CD4-positive, alpha-beta memory T cell (primary cell): Measurements from ENCODE around the gene SIGLEC6. TPM values are rescaled to one million over a fixed set of nuclear protein-coding genes. Genes with fewer than 3 reads are reported as not detected.

Experiments
- CTCF ChIA-PET: fragments of 350-600 bp; sonication (Branson Sonifier 250); formaldehyde crosslinking; loops from one replicate; lab custom pipeline; 2021; ENCODE audit warnings: inconsistent platforms; ENCODE audit not compliant: partially characterized antibody; lab: Charles Lee
- POLR2A ChIA-PET: fragments of 350-600 bp; sonication (Branson Sonifier 250); formaldehyde crosslinking; loops from one replicate; lab custom pipeline; 2021; ENCODE audit not compliant: partially characterized antibody; lab: Charles Lee
- DNase-seq, 5 donors: peaks; one replicate each; pipeline versions ENCODE4 v3.0.0 to v3.0.0-alpha.2; 2020 to 2022; ENCODE audit warnings: mixed read lengths in 1 of 5
- H3K27ac ChIP-seq: one replicate; pipeline ENCODE4 v1.7.0; 2013; ENCODE audit warnings: low read depth, low read length
- H3K27me3 ChIP-seq: 2 replicates; pipeline ENCODE4 v1.7.0; 2013; ENCODE audit warnings: mild to moderate bottlenecking, low read length, moderate library complexity; ENCODE audit not compliant: insufficient read depth
- H3K36me3 ChIP-seq: 2 replicates; pipeline ENCODE4 v1.7.0; 2013; ENCODE audit warnings: mild to moderate bottlenecking, low read length, moderate library complexity; ENCODE audit not compliant: insufficient read depth
- H3K4me1 ChIP-seq: 2 replicates; pipeline ENCODE4 v1.7.0; 2013; ENCODE audit warnings: mild to moderate bottlenecking, low read length, moderate library complexity; ENCODE audit not compliant: insufficient read depth
- H3K4me3 ChIP-seq, 2 donors: one replicate each; pipeline ENCODE4 v1.7.0; 2013; ENCODE audit warnings: low read length in 2 of 2, mild to moderate bottlenecking in 1 of 2
- H3K9me3 ChIP-seq, 2 donors: one replicate each; pipeline ENCODE4 v1.7.0; 2013; ENCODE audit warnings: low read length in 2 of 2, control low read depth in 1 of 2; ENCODE audit not compliant: control insufficient read depth in 1 of 2
- H3K27ac Mint-ChIP-seq, 7 donors: one replicate each; pipeline ENCODE4 v1.8.0; 2020 to 2021; ENCODE audit warnings: mixed read lengths in 7 of 7, mild to moderate bottlenecking in 6 of 7, inconsistent platforms in 3 of 7, moderate library complexity in 3 of 7
- H3K27me3 Mint-ChIP-seq, 2 donors: one replicate each; pipeline ENCODE4 v1.8.0; 2020 to 2021; ENCODE audit warnings: mixed read lengths in 2 of 2
- H3K36me3 Mint-ChIP-seq, 2 donors: one replicate each; pipeline ENCODE4 v1.8.0; 2020 to 2021; ENCODE audit warnings: mixed read lengths in 2 of 2, inconsistent platforms in 1 of 2, mild to moderate bottlenecking in 1 of 2
- H3K4me1 Mint-ChIP-seq, 4 donors: one replicate each; pipeline ENCODE4 v1.8.0; 2020 to 2021; ENCODE audit warnings: mixed read lengths in 4 of 4, mild to moderate bottlenecking in 1 of 4
- H3K4me3 Mint-ChIP-seq, 8 donors: one replicate each; pipeline ENCODE4 v1.8.0; 2020 to 2021; ENCODE audit warnings: mixed read lengths in 8 of 8, mild to moderate bottlenecking in 7 of 8, moderate library complexity in 6 of 8, inconsistent platforms in 3 of 8
- H3K9me3 Mint-ChIP-seq, 8 donors: one replicate each; pipeline ENCODE4 v1.8.0; 2020 to 2021; ENCODE audit warnings: mixed read lengths in 8 of 8, mild to moderate bottlenecking in 5 of 8, inconsistent platforms in 3 of 8, moderate library complexity in 1 of 8
- intact Hi-C: fragments of 100-400 bp; cut with micrococcal nuclease; formaldehyde crosslinking; loops from one replicate; pipeline ENCODE4 v1.15.1; 2023
- polyA plus RNA-seq, 2 donors: library from polyadenylated mRNA; unstranded; fragments of 300-500 nt; fragmentation: Illumina TruSeq; gene quantifications; one replicate each; pipeline ENCODE4 v1.2.3, GENCODE V29; 2021
- total RNA-seq, 2 experiments: library from RNA; stranded (reverse); gene quantifications; one replicate each; pipeline ENCODE4 v1.2.3, GENCODE V29; 2021

The SIGLEC6 gene
- total RNA-seq (not detected), polyA plus RNA-seq (under 1 TPM in 1 of 2 donors, not detected in 1; 0.10 TPM)

DNA sequence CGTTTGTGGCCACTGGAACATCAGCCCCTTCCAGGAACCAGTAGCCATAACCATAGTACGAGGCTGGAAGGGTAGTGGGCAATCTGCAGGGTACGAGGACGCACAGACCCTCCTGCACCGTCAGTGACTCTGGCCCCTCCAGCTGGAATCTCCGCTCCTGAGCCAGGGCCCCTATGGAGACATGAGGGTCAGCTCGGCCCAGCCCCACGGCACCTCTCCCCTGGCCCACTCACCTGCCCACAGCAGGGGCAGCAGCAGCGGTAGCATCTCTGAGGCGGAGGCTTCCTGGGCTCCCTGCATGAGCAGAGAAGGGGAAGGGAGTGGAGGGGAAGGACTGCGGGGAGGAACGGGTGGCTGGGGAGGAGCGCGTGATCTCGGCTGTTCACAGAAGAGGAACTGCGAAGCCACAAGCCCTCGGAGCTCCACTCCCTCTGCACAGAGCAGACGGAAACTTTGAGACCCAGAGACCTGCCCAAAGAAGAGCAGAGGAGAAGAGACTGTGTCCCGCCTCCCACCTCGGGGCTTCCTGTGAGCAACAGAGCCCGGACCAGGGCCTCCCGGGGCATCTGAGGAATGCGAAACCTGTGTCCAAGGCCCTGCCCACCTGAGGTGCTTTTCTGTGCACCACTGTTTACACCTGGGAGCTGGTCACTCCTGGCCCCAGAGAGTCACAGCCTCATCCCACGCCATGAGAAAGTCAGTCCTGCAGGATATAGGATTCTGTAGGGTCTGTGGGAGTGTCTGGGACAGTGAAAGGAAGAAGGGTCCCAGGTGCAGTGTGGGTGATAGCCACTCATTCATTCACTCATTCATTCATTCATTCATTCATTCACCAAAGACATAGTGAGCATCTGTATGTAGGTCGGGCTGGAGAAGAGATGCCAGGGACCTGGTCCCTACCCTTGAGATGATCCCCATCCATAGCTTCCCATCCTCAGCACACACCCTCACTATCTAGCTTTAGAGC is at the start of gene SIGLEC6:
Gene SIGLEC6 (minus strand): TSS at position 322 of the 967 bp plus-strand sequence. CDS start 22 bp downstream, at position 300.
- Mint-ChIP-seq H3K27ac (no peak within 1 kb of the TSS), H3K36me3 (no peaks in the 10 kb centered on the region), H3K27me3 (peaks cover 24 to 49% of the 10 kb centered on the region in 2 donors), H3K4me3 (no peak within 1 kb of the TSS), H3K4me1 (no peaks in the 10 kb centered on the region), H3K9me3 (peaks cover 0 to 24% (median 3%) of the 10 kb centered on the region in 8 donors)
- H3K9me3 ChIP-seq = no peaks in the 10 kb centered on the region
- intact Hi-C loops = no loop called here
- H3K4me3 ChIP-seq = no peak within 1 kb of the TSS
- no peak within 1 kb of the TSS for H3K27ac ChIP-seq
- H3K4me1 ChIP-seq = no peaks in the 10 kb centered on the region
- H3K36me3 ChIP-seq = no peaks in the 10 kb centered on the region
- CTCF ChIA-PET = no interaction called here
- no peak for DNase-seq
- H3K27me3 ChIP-seq = peaks cover 3% of the 10 kb centered on the region
- POLR2A ChIA-PET = no interaction called here

DNA sequence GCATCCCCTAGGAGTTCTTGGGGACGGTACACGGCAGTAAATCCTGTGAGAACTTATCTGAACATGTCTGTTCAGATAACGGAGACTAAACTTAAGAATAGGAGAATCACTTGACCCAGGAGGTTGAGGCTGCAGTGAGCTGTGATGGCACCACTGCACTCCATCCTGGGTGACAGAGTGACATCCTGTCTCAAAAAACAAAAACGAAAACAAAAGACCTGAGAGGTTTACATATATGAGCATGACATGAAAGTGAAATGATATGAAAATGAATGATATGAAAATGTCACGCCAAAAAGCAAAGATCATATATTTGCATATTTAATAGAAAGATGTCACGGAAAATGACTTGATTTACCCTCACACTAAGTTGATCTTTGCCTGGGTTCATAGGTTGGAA is 45.4 kb upstream of the SIGLEC6 start:
- intact Hi-C loops = no loop called here
- Histone ChIP-seq H3K9me3 (no peaks in the 10 kb centered on the region), H3K27ac (no peak overlapping the region), H3K36me3 (peaks cover 18% of the 10 kb centered on the region), H3K4me3 (no peak overlapping the region), H3K4me1 (peaks cover 7% of the 10 kb centered on the region), H3K27me3 (no peaks in the 10 kb centered on the region)
- ChIA-PET CTCF (no interaction called here), POLR2A (no interaction called here)
- Mint-ChIP-seq H3K36me3 (peaks cover 54 to 65% of the 10 kb centered on the region in 2 donors), H3K4me3 (no peak overlapping the region), H3K27me3 (no peaks in the 10 kb centered on the region), H3K4me1 (peaks cover 8 to 20% (median 13%) of the 10 kb centered on the region in 4 donors), H3K9me3 (peaks cover 0 to 15% (median 3%) of the 10 kb centered on the region in 8 donors), H3K27ac (no peak overlapping the region)
- DNase-seq = no peak

DNA sequence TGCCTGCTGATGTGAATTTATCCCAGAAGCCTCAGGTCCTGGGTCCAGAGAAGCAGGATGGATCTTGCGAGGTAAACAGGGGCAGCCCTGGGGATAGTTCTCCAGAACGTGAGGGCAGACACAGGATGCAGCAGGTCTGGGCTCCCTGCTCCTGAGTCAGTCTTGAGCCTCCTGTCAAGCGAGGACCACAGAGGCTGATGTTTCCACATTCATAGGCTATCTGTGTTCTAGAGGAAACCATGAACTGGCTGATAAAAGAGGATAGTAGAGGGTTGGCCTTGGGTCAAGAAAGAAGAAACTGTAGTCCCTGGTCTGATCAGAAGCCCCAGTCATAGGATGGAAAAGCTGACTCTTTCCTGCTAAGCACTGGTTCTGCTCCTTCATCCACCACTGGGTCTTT is 41.9 kb upstream of the SIGLEC6 start:
- no peak overlapping the region for H3K27ac ChIP-seq
- Mint-ChIP-seq H3K27me3 (peaks cover 0 to under 1% of the 10 kb centered on the region in 2 donors), H3K4me1 (peaks cover 19 to 36% (median 26%) of the 10 kb centered on the region in 4 donors), H3K4me3 (peak overlapping the region in 3 of 8 donors; percentile 15 to 43 (median 26)), H3K36me3 (peaks cover 30 to 47% of the 10 kb centered on the region in 2 donors), H3K27ac (peak overlapping the region in 1 of 7 donors; percentile 29), H3K9me3 (peaks cover 0 to 4% (median 0%) of the 10 kb centered on the region in 8 donors)
- no peak overlapping the region for H3K4me3 ChIP-seq
- DNase-seq = no peak
- peaks cover 7% of the 10 kb centered on the region for H3K36me3 ChIP-seq
- intact Hi-C loops = loop anchor here (5.0 kb wide), 1 partner anchor 129 kb away; no protein-coding TSS in a partner anchor
- H3K27me3 ChIP-seq = no peaks in the 10 kb centered on the region
- H3K9me3 ChIP-seq = no peaks in the 10 kb centered on the region
- H3K4me1 ChIP-seq = peaks cover 19% of the 10 kb centered on the region
- CTCF ChIA-PET = no interaction called here
- POLR2A ChIA-PET = no interaction called here

DNA sequence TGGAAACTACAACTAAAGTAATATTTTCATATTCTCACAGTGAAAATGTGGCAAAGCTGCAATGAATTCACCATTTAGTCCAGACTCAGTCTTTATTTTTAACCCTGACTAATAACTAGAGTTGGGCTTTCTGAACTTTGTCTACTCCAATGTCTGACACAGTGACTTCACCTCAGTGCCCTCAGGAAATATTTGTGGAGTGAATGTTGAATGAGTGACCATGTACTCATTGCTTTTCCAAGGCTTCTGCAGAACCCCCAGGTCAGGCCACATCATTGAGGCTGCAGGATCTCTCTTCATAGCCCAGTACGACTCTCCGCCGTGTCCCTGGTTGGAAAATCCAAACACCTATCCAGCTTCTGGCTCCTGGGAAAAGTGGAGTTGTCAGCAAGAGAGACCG is 41.4 kb upstream of the SIGLEC6 start:
- H3K4me1 Mint-ChIP-seq = peaks cover 19 to 36% (median 26%) of the 10 kb centered on the region in 4 donors
- Histone ChIP-seq H3K9me3 (no peaks in the 10 kb centered on the region), H3K27me3 (no peaks in the 10 kb centered on the region), H3K4me3 (no peak overlapping the region), H3K4me1 (peaks cover 19% of the 10 kb centered on the region), H3K27ac (no peak overlapping the region), H3K36me3 (peaks cover 7% of the 10 kb centered on the region)
- intact Hi-C loops = loop anchor here (5.0 kb wide), 1 partner anchor 129 kb away; no protein-coding TSS in a partner anchor
- H3K4me3 Mint-ChIP-seq = no peak overlapping the region
- H3K27me3 Mint-ChIP-seq = peaks cover 0 to 1% of the 10 kb centered on the region in 2 donors
- no peak for DNase-seq
- POLR2A ChIA-PET = no interaction called here
- H3K36me3 Mint-ChIP-seq = peaks cover 28 to 47% of the 10 kb centered on the region in 2 donors
- H3K27ac Mint-ChIP-seq = no peak overlapping the region
- CTCF ChIA-PET = interaction anchor here (0.6 kb wide), 1 partner anchor 8 kb away, joined by 3 read pairs; no protein-coding TSS in a partner anchor
- peaks cover 0 to 4% (median 0%) of the 10 kb centered on the region in 8 donors for H3K9me3 Mint-ChIP-seq

DNA sequence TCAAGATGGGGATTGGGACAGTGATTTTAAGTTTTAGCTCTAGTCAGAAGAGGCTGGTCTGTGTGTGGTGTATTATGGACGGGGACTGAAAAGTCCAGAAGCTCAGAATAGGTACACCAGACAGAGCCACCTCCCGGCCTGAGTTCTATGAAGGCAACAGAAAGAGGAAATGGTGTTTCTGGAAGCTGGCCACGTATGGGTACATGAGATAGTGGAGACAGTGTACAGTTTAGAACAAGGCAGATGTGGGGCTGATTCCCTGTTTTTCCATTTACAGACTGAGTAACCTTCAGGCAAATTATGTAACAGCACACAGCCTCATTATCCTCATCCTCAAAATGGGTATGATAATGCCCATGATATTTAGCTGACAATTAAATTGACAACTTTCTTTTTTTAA is 40.9 kb upstream of the SIGLEC6 start:
- POLR2A ChIA-PET = no interaction called here
- Mint-ChIP-seq H3K27me3 (peaks cover 0 to 1% of the 10 kb centered on the region in 2 donors), H3K27ac (peak overlapping the region in 3 of 7 donors; percentile 3 to 94 (median 60)), H3K9me3 (peaks cover 0 to 4% (median 0%) of the 10 kb centered on the region in 8 donors), H3K4me1 (peaks cover 19 to 36% (median 26%) of the 10 kb centered on the region in 4 donors), H3K4me3 (peak overlapping the region in 6 of 8 donors; percentile 49 to 100 (median 94)), H3K36me3 (peaks cover 28 to 47% of the 10 kb centered on the region in 2 donors)
- Histone ChIP-seq H3K27ac (no peak overlapping the region), H3K4me3 (no peak overlapping the region), H3K4me1 (peaks cover 19% of the 10 kb centered on the region), H3K36me3 (peaks cover 7% of the 10 kb centered on the region), H3K27me3 (no peaks in the 10 kb centered on the region), H3K9me3 (no peaks in the 10 kb centered on the region)
- CTCF ChIA-PET = interaction anchor here (0.6 kb wide), 1 partner anchor 8 kb away, joined by 3 read pairs; no protein-coding TSS in a partner anchor
- no peak for DNase-seq
- intact Hi-C loops = loop anchor here (5.0 kb wide), 1 partner anchor 130 kb away; no protein-coding TSS in a partner anchor

DNA sequence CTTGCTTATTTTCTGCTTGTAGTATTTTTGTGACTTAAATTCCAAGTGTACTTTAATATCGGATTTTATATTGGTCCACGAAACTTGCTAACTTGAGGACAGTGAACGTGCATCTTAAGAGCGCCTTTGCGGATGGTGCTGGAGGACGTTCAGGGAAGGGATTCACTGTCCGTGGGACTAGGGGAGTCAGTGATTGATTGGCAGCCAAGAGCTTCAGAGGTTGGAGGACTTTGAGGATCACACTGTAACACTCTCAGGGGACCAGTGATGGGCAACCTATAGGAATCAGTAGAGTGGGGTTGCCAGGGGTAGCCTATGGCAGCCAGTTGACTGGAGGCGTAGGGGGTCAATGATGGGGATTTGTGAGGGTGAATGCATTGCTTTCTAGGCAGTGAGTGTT is 40.1 kb upstream of the SIGLEC6 start:
- Mint-ChIP-seq H3K9me3 (peaks cover 0 to 4% (median 0%) of the 10 kb centered on the region in 8 donors), H3K27ac (peak overlapping the region in 5 of 7 donors; percentile 20 to 94 (median 85)), H3K36me3 (peaks cover 21 to 40% of the 10 kb centered on the region in 2 donors), H3K4me1 (peaks cover 19 to 36% (median 26%) of the 10 kb centered on the region in 4 donors), H3K27me3 (peaks cover 1 to 2% of the 10 kb centered on the region in 2 donors), H3K4me3 (peak overlapping the region; percentile 94 to 100 (median 96))
- Histone ChIP-seq H3K27me3 (no peaks in the 10 kb centered on the region), H3K36me3 (peaks cover 7% of the 10 kb centered on the region), H3K4me1 (peaks cover 19% of the 10 kb centered on the region), H3K4me3 (peak overlapping the region; percentile 39 to 68), H3K9me3 (no peaks in the 10 kb centered on the region), H3K27ac (no peak overlapping the region)
- intact Hi-C loops = loop anchor here (1.0 to 5.0 kb wide), 2 partner anchors 23 to 131 kb away; no protein-coding TSS in a partner anchor
- ChIA-PET CTCF (no interaction called here), POLR2A (interaction anchor here (1.0 kb wide), 2 partner anchors 23 to 133 kb away, joined by 4 to 7 read pairs; no protein-coding TSS in a partner anchor)
- DNase-seq = no peak
